ENCODE data around the gene UBE2J1.
A peak's percentile ranks its signal among the peaks of the same experiment; 100 is the strongest.

Gene UBE2J1

GRCh38 chr6:89392823-89393222, 40.3 kb upstream of the UBE2J1 start:
- H3K4me3 ChIP-seq (replicated peaks; ENCODE audit: low read depth, low read length): no peak overlapping the region
- TF ChIP-seq CTCF (IDR thresholded peaks at IDR 0.05; ENCODE audit: low read depth, low read length, missing control alignments): no peak

DNA sequence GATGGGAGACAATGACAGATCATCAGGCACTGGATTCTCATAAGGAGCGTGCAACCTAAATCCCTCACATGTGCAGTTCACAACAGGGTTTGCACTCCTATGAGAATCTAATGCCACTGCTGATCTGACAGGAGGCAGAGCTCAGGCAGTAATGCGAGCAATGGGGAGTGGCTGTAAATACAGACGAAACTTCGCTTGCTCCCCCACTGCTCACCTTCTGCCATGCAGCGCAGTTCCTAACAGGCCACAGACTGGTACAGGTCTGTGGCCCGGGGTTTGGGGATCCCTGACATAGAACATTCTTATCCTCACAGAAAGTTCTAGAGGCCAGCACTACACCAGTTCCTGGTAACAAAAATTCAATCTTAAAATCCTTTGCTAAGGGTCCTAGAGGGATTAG, 36.3 kb upstream of the UBE2J1 start:
- H3K4me3 ChIP-seq (replicated peaks; ENCODE audit: low read depth, low read length): no peak overlapping the region
- no peak for TF ChIP-seq CTCF (IDR thresholded peaks at IDR 0.05; ENCODE audit: low read depth, low read length, missing control alignments)
- no peak for DNase-seq (ENCODE audit: extremely low read depth, low read depth)

More at GRCh38 chr6:89392823-89393222, 40.3 kb upstream of the UBE2J1 start:
- no peak for DNase-seq (ENCODE audit: extremely low read depth, low read depth)

DNA sequence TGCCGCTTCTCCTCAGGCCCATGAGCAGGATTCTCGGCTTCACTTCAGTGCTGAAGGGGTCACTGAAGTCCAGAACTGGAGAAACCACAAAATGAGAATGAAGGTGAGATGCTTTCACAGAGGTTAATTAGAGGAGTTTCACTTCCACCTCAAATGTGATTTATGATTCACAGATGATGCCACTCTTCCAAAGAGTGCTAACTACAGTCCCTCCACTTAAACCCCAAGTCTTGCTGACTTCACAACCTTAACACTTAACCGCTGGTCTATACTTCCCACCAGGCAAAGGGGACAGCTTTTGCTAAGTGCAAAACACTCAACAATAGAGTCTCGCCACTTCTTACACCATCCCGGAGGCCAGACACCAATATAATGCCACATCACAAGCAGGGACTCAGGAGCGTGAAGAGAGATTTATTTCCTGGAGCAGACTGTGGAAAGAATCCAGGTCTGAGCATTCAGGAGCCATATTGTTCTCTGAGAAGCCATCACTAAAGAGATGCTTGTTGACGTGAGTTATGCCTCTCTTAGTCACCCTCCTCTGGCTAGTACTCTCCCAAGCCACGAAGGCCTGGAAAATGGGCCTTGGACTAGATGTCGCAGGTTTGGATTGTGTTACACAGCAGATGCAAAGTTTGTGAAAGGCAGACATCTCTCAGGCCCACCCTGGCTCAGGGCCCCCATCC, 35.1 kb upstream of the UBE2J1 start:
- no peak for TF ChIP-seq CTCF (IDR thresholded peaks at IDR 0.05; ENCODE audit: low read depth, low read length, missing control alignments)
- DNase-seq (ENCODE audit: extremely low read depth, low read depth): no peak
- H3K4me3 ChIP-seq (replicated peaks; ENCODE audit: low read depth, low read length): no peak overlapping the region

DNA sequence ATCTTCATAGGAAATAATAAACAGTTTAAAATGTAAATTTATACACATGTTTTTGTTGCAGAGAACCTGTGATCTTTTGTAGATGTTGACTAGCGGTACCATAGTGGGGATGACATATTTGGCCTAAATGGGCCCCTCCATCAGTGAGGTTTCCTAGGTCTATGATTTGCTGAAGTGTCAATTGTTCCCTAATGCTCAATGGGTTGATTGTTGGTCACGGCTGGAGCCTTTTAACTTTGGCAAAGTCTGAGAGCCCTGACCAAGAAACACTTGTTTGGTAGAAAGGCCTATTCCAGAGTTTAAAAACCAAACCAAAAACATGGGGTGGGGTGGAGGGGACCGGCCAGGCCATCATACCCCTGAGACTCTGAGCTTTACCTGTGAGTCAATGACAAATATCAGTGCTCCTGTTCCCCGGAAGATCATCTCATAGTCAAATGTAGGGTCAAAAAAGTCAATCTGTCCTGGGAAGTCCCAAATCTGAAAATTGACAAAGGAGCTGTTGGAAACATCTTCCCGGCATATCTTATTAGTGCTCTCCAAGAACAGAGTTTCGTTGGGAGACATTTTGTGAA, 34.5 kb upstream of the UBE2J1 start:
- H3K4me3 ChIP-seq (replicated peaks; ENCODE audit: low read depth, low read length): no peak overlapping the region
- no peak for DNase-seq (ENCODE audit: extremely low read depth, low read depth)
- no peak for TF ChIP-seq CTCF (IDR thresholded peaks at IDR 0.05; ENCODE audit: low read depth, low read length, missing control alignments)

DNA sequence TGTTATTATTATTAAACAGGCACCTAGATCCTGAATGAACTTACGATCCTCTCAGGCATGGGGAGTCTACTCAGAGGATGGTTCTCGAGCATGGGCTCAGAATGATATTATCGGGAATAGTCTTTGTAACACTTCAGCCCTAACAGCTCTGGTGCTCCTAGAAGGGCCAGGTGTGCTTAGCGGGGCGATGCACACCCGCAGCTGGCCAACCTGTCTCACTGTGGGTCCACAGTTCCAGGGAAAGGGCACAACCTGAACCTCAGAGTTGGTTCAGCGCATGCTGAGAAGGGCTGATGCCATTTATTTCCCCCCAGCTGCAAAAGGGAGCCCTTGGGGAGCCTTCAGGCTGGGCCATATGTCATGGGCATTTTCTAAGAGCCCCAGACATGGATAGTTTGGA, 33.3 kb upstream of the UBE2J1 start:
- no peak for DNase-seq (ENCODE audit: extremely low read depth, low read depth)
- H3K4me3 ChIP-seq (replicated peaks; ENCODE audit: low read depth, low read length): no peak overlapping the region
- TF ChIP-seq CTCF (IDR thresholded peaks at IDR 0.05; ENCODE audit: low read depth, low read length, missing control alignments): no peak

DNA sequence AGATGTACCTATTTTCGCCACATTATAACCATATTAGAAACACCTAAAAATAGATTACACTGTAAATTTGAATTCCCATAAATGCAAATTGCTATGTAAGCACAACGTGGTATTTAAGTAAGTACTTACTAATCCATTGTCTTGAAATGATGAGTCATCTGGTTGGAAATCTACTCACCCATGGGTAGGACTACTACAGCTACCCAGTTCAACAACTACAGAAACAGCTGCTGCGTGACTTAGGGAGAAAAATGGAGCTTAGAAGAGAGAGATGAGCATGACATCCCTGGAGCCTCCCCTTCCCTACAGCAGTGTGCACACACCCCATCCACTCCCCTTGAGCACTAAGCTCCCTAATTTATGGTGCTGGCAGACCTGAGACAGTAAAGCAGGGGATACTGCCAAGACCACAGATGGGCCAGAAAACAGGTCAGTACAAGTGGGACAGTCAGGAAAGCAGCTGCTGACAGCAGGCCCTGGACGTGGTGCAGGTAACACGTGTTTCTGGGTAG, 32.7 kb upstream of the UBE2J1 start:
- no peak for TF ChIP-seq CTCF (IDR thresholded peaks at IDR 0.05; ENCODE audit: low read depth, low read length, missing control alignments)
- peak; percentile 14 for DNase-seq (ENCODE audit: extremely low read depth, low read depth)
- H3K4me3 ChIP-seq (replicated peaks; ENCODE audit: low read depth, low read length): no peak overlapping the region

All from HFF-Myc (cell line).